Measurements from ENCODE around the gene RILPL1. TPM values are rescaled to one million over a fixed set of nuclear protein-coding genes. Genes with fewer than 3 reads are reported as not detected.
"Not testable (repeated sequence)": the region's sequence is repeated elsewhere in the genome, so short reads cannot be mapped to it uniquely, and the experiment has no call there.

The RILPL1 gene, protein sequence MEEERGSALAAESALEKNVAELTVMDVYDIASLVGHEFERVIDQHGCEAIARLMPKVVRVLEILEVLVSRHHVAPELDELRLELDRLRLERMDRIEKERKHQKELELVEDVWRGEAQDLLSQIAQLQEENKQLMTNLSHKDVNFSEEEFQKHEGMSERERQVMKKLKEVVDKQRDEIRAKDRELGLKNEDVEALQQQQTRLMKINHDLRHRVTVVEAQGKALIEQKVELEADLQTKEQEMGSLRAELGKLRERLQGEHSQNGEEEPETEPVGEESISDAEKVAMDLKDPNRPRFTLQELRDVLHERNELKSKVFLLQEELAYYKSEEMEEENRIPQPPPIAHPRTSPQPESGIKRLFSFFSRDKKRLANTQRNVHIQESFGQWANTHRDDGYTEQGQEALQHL
- polyA plus RNA-seq (ENCODE audit: insufficient read length) = 33.8 TPM

DNA sequence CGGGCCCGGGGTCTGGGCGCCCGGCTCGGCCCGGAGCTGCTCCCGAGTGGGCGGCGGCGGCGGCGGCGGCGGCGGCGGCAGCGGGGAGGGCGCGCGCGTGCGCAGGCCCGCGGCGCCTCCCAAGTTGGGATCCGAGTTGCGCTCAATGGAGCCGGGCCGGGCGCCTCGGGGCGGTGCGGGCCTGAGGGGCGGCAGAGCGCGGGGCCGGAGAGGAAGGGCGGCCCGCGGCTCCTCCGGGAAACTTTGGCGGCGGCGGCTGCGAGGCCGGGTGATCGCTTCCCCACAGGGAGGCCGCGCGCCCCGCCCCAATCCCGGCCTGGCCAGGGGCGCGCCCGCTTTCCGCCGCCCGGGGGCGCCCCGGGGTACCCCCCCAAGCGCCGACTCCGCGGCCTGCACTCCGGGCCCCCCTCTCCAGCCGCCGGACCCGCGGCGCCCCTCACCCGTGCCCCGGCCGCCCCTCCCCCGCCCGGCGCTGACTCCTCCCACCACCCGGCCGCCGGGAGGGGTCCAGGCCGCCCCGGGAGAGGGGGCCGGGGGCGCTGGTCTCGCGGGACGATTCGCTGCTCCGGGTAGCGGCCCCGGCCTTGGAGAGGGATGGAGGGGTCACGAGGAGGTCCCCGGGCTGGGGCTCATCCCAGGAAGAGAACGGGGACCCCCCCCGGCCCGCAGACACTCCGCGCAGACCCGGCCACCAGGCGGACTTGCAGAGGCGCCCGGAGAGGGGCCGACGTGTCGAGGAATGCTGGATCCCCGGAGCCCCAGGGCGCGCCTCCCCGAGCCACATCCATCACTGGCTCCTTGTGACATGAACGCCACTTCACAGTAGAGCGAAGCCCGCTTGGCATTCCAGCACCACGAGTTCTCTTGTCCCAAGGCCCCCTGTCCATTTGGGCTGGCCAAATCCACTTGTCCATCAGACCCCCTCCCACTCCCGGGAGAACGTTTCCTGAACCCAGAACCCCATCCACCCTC is at the start of gene RILPL1:
Gene RILPL1 (minus strand): TSS at position 48 of the 972 bp plus-strand sequence. CDS start 237 bp downstream, outside the sequence.
- no peak for DNase-seq (ENCODE audit: low read depth)

- DNase-seq (ENCODE audit: low read depth) = no peak
Measured at GRCh38 chr12:123580772-123581171, 47.3 kb upstream of the RILPL1 start.

DNA sequence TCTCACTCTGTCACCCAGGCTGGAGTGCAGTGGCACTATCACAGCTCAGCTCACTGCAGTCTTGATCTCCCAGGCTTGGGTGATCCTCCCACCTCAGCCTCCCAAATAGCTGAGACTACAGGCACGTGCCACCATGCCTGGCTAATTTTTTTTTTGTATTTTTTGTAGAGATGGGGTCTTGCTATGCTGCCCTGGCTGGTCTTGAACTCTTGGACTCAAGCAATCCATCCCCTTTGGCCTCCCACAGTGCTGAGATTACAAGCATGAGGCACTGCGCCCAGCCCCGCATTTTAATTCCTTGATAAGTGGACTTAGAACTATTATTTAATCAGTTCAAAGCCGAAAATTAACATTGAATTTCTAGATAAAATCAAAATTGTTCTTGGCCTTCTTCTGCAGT is 45.3 kb upstream of the RILPL1 start:
- DNase-seq (ENCODE audit: low read depth) = not testable (repeated sequence)

DNA sequence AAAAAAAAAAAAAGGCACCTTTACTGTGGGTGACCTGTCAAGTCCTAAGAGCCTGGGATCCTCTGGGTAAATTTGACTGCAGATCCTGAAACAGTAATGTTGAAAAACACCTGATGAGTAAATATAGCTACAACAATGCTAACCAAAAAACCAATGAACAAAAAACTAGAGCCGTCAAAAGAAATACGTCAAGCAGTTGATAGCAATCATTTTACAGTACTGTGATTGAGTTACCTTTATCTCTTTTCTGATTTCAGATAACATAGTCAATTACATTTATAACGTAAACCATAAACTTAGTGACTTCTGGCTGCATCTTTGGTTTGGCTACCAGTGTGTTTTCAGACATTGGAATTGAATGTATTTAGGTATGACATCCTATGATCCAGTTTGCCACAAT is 44.7 kb upstream of the RILPL1 start:
- DNase-seq (ENCODE audit: low read depth) = no peak

- no peak for DNase-seq (ENCODE audit: low read depth)
Measured at GRCh38 chr12:123576611-123577010, 43.1 kb upstream of the RILPL1 start.

- no peak for DNase-seq (ENCODE audit: low read depth)
Measured at GRCh38 chr12:123573870-123574269, 40.4 kb upstream of the RILPL1 start.

- no peak for DNase-seq (ENCODE audit: low read depth)
Measured at GRCh38 chr12:123572391-123572790, 38.9 kb upstream of the RILPL1 start.

- DNase-seq (ENCODE audit: low read depth) = no peak
Measured at GRCh38 chr12:123571343-123571813, 37.9 kb upstream of the RILPL1 start.

- no peak for DNase-seq (ENCODE audit: low read depth)
Measured at GRCh38 chr12:123559468-123559867, 25.9 kb upstream of the RILPL1 start.

DNA sequence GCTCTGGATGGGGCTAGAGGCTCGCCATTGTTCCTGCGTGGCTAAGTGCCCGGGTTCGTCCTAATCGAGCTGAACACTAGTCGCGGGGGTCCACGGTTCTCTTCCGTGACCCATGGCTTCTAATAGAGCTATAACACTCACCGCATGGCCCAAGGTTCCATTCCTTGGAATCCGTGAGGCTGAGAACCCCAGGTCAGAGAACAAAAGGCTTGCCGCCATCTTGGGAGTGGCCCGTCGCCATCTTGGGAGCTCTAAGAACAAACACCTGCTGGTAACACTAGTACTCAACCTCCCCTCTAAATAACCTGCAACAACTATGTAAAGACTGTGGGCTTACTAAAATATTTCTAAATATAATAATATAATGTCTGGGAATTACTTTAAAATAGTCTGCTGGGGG is 25.0 kb upstream of the RILPL1 start:
- not testable (repeated sequence) for DNase-seq (ENCODE audit: low read depth)

DNA sequence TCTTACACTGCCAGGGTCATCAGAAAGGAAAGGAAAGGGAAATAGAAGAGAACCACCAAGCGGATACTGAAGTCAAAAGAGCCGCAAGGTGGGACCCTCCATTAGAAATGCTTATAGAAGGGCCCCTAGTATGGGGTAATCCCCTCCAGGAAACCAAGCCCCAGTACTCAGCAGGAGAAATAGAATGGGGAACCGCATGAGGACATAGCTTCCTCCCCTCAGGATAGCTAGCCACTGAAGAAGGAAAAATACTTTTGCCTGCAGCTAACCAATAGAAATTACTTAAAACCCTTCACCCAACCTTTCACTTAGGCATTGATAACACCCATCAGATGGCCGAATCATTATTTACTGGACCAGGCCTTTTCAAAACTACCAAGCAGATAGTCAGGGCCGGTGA is 21.3 kb upstream of the RILPL1 start:
- not testable (repeated sequence) for DNase-seq (ENCODE audit: low read depth)

DNA sequence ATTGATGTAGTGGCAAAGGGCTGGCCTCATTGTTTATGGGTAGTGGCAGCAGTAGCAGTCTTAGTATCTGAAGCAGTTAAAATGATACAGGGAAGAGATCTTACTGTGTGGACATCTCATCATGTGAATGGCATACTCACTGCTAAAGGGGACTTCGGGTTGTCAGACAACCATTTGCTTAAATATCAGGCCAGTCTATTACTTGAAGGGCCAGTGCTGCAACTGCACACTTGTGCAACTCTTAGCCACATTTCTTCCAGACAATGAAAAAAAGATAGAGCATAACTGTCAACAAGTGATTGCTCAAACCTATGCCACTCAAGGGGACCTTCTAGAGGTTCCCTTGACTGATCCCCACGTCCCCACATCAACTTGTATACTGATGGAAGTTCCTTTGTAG is 20.6 kb upstream of the RILPL1 start:
- DNase-seq (ENCODE audit: low read depth) = not testable (repeated sequence)

GRCh38 chr12:123550700-123551099 is 17.2 kb upstream of the RILPL1 start:
- DNase-seq (ENCODE audit: low read depth) = no peak

- DNase-seq (ENCODE audit: low read depth) = no peak
Measured at GRCh38 chr12:123548107-123548506, 14.6 kb upstream of the RILPL1 start.

DNA sequence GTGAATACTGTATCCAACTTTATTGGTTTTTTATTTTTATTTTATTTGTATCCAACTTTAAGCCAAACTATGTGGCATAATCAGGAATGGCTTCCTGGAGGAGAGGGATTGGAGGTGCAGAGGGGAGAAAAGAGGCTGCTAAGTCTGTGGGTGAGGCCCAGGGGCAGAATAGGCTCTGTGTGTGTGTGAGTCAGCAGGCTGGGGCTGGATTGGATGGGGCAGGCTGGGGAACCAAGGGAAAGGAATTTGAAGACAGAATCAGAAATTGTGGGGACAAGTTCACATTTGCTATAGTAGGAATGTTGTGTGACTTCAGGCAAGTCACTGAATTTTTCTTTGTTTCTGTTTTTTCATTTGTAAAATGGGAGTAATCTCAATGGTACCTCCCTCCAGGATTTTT is 12.8 kb upstream of the RILPL1 start:
- no peak for DNase-seq (ENCODE audit: low read depth)

DNA sequence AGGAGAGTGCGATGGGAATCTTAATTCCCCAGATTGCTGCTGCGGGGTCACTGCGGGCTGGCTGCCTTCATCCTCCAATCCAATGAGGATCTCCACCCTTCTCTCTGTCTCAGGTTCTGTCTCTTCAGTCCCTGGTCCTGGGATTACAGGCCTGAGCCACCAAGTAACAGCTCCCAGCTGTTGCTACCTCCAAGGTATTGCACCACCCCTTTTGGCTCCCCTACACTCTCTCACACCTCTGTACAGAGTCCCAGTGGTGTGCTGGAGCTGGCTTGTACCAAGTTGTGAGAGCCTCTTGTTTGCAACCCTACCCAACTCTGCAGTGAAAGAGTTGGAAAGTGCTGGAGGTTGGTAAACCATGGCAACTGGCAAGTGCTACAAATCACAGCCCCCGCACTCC is 10.0 kb upstream of the RILPL1 start:
- DNase-seq (ENCODE audit: low read depth) = no peak

- no peak for DNase-seq (ENCODE audit: low read depth)
Measured at GRCh38 chr12:123540899-123541662, 7.6 kb upstream of the RILPL1 start.

- not testable (repeated sequence) for DNase-seq (ENCODE audit: low read depth)
Measured at GRCh38 chr12:123535952-123536351, 2.4 kb upstream of the RILPL1 start.

GRCh38 chr12:123532808-123533649 is 490 bp downstream of the RILPL1 start:
- no peak for DNase-seq (ENCODE audit: low read depth)

- DNase-seq (ENCODE audit: low read depth) = no peak
Measured at GRCh38 chr12:123532019-123532418, 1.5 kb downstream of the RILPL1 start.

- DNase-seq (ENCODE audit: low read depth) = no peak
Measured at GRCh38 chr12:123531091-123531490, 2.4 kb downstream of the RILPL1 start.
